AG09309 (cell line): ENCODE results near the gene TMEM18.
"Not testable (repeated sequence)": the region's sequence is repeated elsewhere in the genome, so short reads cannot be mapped to it uniquely, and the experiment has no call there.

Experiments used
- DNase-seq: peaks from one replicate; pipeline ENCODE4 v3.0.0-alpha.2; 2010; ENCODE audit warnings: low read depth
- H3K4me3 ChIP-seq: 2 replicates; pipeline ENCODE4 v1.5.1; 2011; ENCODE audit warnings: mild to moderate bottlenecking, low read depth, low read length, moderate library complexity; ENCODE audit not compliant: control insufficient read depth
- CTCF ChIP-seq: IDR thresholded peaks from 2 replicates; pipeline ENCODE4 v1.5.1; 2011; ENCODE audit warnings: mild to moderate bottlenecking, low read depth, low read length, inconsistent platforms; ENCODE audit not compliant: insufficient read depth, control insufficient read depth; ENCODE audit errors: missing control alignments

TMEM18 gene

DNA sequence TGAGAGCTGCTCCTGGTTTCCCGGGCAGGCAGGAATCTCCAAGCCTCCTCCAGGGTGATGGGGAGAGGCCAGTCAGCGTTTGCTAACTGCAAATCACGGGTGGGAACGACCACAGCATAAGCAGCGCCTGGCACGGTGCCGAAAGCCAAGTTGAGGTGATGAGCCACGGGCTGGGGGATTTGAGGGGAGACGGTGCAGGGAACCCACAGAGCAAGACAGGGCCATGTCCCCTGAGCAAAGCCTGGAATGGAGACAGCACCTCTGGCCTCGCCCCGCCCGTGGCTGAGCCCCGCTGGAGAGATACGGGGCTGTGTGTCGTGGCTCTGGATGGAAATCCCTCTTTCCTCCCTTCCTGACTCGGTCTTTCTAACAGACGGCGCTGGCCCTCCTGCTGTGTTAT, 31.5 kb upstream of the TMEM18 start:
- TF ChIP-seq CTCF = no peak
- DNase-seq = no peak
- H3K4me3 ChIP-seq = no peak overlapping the region

DNA sequence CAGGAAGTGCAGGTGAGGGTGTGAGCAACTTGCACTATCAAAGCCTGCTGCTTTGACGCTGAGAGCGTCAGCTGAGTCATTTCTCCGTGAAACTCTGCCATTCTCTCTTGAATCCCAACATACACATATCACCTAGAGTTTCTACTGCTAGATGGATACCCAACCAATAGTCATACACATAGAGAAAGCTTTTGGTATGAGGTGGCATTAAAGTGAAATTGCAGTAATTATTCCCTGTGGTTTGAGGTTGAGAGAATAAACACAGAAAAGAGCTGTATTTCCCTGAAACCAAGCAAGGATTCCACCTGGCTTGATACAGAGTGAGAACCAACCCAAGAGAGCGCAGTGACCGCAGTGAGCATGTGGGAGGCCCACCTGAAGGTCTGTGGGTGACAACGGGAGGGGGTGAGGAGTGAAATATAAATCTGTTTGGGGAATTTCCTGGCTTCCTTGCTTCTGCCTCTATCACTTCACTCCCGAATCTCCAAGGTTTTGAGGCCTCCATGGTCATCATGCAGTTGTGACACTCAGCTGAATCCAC, 28.8 kb upstream of the TMEM18 start:
- H3K4me3 ChIP-seq = no peak overlapping the region
- no peak for TF ChIP-seq CTCF
- no peak for DNase-seq

- DNase-seq = not testable (repeated sequence)
These were observed 25.6 kb upstream of the TMEM18 start for GRCh38 chr2:702765-703164.

DNA sequence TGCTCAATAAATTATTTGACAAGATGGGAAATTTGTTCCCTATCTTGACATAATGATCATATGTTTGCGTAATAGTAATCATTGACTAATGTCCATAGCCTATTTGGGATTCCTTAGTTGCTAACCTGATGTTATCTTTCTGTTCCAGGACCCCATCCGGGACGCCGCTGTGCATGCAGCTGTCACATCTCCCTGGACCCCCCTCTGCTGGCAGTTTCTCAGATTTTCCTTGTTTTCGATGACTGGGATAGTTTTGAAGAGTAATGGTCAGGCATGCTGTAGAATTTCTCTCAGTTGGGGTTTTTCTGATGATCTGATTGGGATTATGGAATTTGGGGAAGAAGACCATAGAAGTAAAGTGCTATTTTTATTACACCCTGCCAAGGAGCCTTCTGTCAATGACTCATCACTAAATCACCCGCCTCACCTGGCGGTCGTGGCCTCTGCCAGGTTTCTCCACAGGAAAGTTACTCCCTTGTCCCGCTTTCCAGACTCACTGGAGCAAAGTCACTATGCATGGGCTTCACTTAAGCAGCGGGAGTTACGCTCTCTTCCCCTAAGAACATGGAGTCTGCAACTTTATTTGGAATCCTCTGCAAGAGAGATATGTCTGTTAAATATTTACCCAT, 19.9 kb upstream of the TMEM18 start:
- H3K4me3 ChIP-seq = no peak overlapping the region
- DNase-seq = no peak
- TF ChIP-seq CTCF = no peak

More at GRCh38 chr2:702765-703164, 25.6 kb upstream of the TMEM18 start:
- H3K4me3 ChIP-seq = not testable (repeated sequence)

DNA sequence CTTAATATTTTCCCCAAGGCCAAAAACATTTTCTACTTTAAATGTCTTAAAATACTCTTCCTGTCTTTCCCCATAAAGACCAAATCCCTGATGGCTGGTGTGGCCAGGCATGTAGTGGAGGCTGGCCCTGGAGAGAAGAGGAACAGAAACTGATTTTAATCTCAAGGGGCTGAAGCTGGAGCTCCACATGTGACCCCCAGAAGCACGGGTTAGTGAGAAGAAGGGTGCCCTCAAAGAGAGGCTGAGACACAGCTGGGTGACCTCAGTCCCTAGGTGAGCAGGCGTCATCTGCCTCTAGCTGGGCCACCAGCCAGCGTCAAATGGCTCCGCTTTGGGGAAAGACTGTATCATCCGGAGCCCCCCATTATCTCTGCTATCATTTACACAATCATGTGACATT, 19.3 kb upstream of the TMEM18 start:
- no peak for DNase-seq
- no peak for TF ChIP-seq CTCF
- H3K4me3 ChIP-seq = no peak overlapping the region

DNA sequence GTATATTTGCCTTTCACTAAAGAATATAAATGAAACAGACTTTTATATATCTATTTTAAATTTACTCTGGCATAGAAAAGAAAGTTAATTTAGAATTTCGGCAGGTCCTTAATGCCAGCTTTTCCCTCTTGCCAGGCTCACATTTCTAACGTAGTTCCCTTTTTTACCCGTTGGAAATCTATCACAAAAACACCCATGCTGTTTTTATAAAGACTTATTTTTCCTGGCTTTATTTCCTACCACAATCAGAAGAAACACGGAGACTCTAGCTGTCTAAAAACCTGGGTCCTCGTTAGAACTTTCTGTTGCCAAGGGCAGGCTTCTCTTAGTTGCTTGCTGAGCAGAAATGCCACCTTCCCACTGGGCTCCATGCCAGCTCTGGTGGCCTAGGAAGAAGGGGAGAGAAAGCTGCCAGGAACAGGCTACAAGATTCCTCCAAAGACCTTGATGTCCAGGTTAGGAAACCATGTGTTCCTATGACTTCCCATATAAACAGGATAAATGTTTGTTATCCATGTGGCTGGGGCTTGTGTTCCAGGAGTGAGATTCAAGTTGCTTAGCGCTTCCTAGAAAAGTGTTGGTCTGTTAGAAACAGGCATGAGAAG, 17.8 kb upstream of the TMEM18 start:
- no peak overlapping the region for H3K4me3 ChIP-seq
- DNase-seq = no peak
- no peak for TF ChIP-seq CTCF

DNA sequence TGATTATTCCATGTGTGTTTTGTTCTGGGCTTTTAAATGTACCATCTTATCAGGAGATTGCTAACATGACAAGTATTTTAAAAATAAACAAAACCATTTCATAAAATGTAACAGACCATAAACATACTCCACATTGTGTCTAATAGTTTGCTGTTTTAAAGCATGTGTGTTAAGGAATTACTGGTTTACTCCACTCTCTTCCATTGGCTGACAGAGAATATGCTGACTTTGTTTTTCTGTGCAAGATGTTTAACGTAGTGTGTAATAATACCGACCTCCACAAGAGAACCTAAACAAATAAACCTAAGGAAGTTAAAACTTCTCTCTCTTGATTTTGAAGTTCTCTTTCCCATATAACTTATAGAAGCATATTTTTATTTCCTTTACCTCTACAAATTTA, 17.0 kb upstream of the TMEM18 start:
- no peak overlapping the region for H3K4me3 ChIP-seq
- no peak for DNase-seq
- TF ChIP-seq CTCF = no peak
